ENCODE results near the gene RANBP17. TPM values are rescaled to one million over a fixed set of nuclear protein-coding genes. Genes with fewer than 3 reads are reported as not detected.

Gene RANBP17
- total RNA-seq, 2 donors from 2014 or later: not detected

DNA sequence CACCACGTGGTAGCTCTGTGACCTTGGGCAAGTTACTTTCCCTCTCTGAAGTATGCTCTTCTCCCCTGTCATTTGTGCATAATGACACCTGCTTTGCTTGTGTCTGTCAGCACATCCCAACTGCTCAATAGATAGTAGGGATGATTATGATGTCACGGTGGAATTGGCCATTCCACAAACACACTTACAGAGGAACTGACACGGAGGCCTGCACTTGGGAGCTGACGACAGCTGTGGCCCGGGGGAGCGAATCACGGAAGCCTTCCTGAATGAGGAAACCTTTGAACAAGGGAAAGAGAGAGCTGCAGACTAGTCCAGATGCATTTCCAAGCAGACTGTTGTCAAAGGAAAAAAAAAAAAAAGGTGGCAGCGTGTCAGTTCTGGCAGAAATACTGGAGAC lies 468.2 kb downstream of the RANBP17 start:
- H3K4me1 Mint-ChIP-seq: no peaks in the 10 kb centered on the region
- H3K4me3 Mint-ChIP-seq: no peak overlapping the region
- DNase-seq (no peak), ATAC-seq (no peak)
- H3K36me3 Mint-ChIP-seq (ENCODE audit: low read depth): no peaks in the 10 kb centered on the region
- H3K27ac Mint-ChIP-seq: no peak overlapping the region
- peaks cover 61% of the 10 kb centered on the region for H3K27me3 Mint-ChIP-seq
- H3K9me3 ChIP-seq (ENCODE audit: control insufficient read depth, low read length, poor library complexity, severe bottlenecking): no peaks in the 10 kb centered on the region

DNA sequence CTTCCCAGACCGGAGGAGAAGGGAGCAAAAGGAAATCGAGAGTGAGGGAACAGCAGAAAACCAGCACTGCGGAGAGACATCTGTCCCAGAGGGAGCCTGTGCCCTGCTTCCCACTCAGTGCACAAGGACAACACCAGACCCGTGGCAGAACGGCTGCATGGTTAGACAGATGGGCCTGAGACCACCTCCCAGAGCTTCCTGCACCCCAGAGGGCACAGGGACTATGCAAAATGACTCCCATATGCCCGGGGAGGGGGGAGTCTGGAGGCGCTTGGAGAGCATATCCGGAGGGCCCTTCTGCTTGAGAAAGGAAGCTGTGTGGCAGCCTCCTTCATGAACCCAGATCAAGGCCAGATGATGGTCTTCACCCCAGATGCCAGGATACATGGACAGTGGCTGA lies 473.8 kb downstream of the RANBP17 start:
- Mint-ChIP-seq H3K36me3 (ENCODE audit: low read depth) (peaks cover 2% of the 10 kb centered on the region), H3K4me1 (peaks cover 9% of the 10 kb centered on the region), H3K27me3 (peaks cover 64% of the 10 kb centered on the region), H3K27ac (no peak overlapping the region), H3K4me3 (no peak overlapping the region)
- ATAC-seq (no peak), DNase-seq (no peak)
- H3K9me3 ChIP-seq (ENCODE audit: control insufficient read depth, low read length, poor library complexity, severe bottlenecking): no peaks in the 10 kb centered on the region

DNA sequence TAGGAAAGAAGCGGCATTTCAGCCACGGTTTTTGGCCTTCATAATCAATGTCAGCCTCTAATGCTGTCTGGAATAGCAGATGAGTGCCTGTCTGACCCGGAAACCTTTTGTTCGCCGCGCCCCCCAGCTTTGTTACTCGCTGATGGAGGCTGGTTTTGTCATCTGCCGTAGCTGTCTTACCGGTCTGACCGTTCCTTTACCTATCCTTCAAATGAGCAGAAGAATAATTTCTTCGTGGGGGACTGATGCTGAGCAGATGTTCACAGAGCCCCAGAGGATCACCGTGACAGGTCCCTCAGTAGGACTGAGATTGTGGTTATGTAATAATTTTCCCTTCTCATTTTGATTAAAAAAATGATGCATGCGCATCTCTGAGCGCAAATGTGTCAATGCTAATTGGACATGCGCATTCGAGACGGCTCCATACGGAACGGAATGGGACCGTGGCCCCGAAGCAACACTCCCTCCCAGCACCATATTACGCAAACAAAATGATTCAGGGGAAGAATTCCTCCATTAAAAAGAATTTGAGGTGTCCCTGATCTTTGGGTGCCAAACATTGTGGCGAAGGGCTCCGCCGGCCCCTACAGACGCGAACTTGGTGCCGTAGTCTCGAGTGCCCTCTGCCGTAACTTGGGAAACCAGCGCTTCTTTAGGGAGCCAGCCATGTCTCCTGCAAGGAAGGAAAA lies 474.8 kb downstream of the RANBP17 start:
- ATAC-seq: peak; percentile 56
- peaks cover 9% of the 10 kb centered on the region for H3K4me1 Mint-ChIP-seq
- no peak for DNase-seq

DNA sequence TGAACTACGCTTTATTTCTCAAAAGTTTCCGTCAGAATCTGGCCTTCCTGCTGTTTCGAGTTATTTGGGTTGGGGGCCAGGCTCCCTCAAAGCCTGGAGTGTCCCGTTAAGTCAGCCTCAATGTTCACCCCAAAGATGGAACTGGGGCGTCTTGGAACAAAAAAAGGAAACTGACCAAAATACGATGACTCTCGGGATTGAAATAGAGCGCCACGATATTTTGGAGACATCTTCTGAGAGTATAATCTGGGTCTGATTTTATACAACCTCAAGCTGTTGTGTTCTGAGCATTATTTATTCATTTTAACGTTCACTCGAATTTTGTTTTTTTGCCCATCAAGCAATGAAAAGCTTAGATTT lies 475.4 kb downstream of the RANBP17 start:
- DNase-seq (no peak), ATAC-seq (no peak)
- Mint-ChIP-seq H3K27ac (no peak overlapping the region), H3K4me3 (peak overlapping the region; percentile 36), H3K27me3 (peaks cover 58% of the 10 kb centered on the region), H3K4me1 (peaks cover 9% of the 10 kb centered on the region), H3K36me3 (ENCODE audit: low read depth) (peaks cover 2% of the 10 kb centered on the region)
- no peaks in the 10 kb centered on the region for H3K9me3 ChIP-seq (ENCODE audit: control insufficient read depth, low read length, poor library complexity, severe bottlenecking)

More for the DNA sequence above, 474.8 kb downstream of the RANBP17 start:
- Mint-ChIP-seq H3K27me3 (peaks cover 62% of the 10 kb centered on the region), H3K4me3 (peak overlapping the region; percentile 36), H3K27ac (no peak overlapping the region), H3K36me3 (ENCODE audit: low read depth) (peaks cover 2% of the 10 kb centered on the region)
- no peaks in the 10 kb centered on the region for H3K9me3 ChIP-seq (ENCODE audit: control insufficient read depth, low read length, poor library complexity, severe bottlenecking)

DNA sequence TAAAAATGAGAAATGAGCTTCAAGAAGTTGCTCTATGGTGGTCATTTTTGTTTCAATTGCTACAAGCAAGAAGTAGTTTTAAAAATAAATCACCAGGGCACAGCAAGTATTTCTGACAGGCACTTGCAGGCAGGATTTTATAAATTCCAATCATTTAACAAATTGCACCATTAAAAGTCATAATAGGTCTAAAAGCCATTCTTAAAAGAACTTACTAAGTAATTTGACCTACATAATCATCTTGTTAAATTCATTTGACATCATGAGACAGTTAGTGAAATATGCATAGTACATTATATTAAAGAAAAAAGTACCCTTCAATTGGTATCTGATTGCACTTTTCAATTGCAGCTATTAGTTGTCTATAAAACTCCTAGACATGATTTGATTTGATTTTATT lies 478.2 kb downstream of the RANBP17 start:
- no peak for ATAC-seq
- H3K4me1 Mint-ChIP-seq: peaks cover 11% of the 10 kb centered on the region

DNA sequence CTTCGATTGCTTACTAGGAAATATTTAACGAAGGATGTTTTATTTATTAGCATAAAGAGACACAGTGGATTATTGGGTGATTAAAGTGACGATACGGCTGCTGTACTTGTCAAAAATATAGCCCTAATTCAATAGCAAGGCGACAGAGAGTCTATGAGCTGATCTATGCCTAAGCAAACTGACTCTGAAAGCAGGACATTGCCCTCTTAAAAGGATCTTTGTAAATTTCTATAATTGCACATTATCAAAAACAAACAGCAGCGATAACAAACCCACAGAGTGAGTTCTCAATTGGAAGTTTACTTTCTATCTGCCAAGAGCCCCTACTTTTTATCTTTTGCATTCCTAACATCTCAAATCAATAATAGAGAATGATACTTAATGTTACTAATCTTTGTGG lies 478.7 kb downstream of the RANBP17 start:
- no peaks in the 10 kb centered on the region for H3K9me3 ChIP-seq (ENCODE audit: control insufficient read depth, low read length, poor library complexity, severe bottlenecking)
- Mint-ChIP-seq H3K4me1 (peaks cover 11% of the 10 kb centered on the region), H3K27ac (no peak overlapping the region), H3K27me3 (peaks cover 41% of the 10 kb centered on the region), H3K36me3 (ENCODE audit: low read depth) (no peaks in the 10 kb centered on the region), H3K4me3 (no peak overlapping the region)
- DNase-seq (no peak), ATAC-seq (no peak)

More for the DNA sequence above, 478.2 kb downstream of the RANBP17 start:
- peaks cover 46% of the 10 kb centered on the region for H3K27me3 Mint-ChIP-seq
- H3K36me3 Mint-ChIP-seq (ENCODE audit: low read depth): peaks cover 2% of the 10 kb centered on the region
- H3K27ac Mint-ChIP-seq: no peak overlapping the region
- H3K9me3 ChIP-seq (ENCODE audit: control insufficient read depth, low read length, poor library complexity, severe bottlenecking): no peaks in the 10 kb centered on the region
- DNase-seq: no peak
- no peak overlapping the region for H3K4me3 Mint-ChIP-seq

DNA sequence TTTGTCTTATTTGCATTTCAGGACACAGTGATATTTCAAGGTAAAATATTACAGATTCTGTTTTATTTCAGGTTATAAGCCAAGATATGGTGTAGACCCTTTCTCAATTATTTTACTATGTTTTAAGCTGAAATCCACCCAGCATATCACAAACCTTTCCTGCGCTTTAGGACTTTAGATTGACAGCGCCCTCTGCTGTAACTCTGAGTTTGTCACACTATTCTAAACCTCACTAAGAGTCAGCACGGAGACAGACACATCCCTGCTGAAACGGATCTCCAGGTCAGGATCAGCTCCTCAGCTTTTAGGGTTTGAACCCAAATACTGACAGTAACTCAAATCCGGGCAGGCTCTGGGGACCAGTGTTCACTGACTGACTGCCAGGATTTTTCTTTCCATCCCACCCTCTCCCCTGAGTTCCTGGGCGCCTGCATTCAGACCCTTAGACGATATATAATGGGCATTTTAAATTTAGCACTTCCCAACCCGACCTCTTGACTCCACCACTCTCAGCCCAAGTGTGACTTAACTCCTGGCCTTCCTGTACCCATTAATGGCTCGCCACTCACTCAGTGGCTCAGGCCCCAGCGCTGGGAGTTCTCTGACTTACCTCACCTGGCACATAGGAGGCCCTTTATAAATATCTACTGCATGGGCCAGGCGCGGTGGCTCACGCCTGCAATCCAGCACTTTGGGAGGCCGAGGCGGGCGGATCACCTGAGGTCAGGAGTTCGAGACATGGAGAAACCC lies 480.7 kb downstream of the RANBP17 start:
- peak in 1 of 3 donors; percentile 10 for DNase-seq
- peak; percentile 70 for ATAC-seq
- H3K9me3 ChIP-seq (ENCODE audit: control insufficient read depth, low read length, poor library complexity, severe bottlenecking): no peaks in the 10 kb centered on the region
- H3K4me1 Mint-ChIP-seq: peaks cover 3% of the 10 kb centered on the region
- no peaks in the 10 kb centered on the region for H3K36me3 Mint-ChIP-seq (ENCODE audit: low read depth)
- H3K27me3 Mint-ChIP-seq: peaks cover 24% of the 10 kb centered on the region
- H3K4me3 Mint-ChIP-seq: no peak overlapping the region
- H3K27ac Mint-ChIP-seq: no peak overlapping the region

DNA sequence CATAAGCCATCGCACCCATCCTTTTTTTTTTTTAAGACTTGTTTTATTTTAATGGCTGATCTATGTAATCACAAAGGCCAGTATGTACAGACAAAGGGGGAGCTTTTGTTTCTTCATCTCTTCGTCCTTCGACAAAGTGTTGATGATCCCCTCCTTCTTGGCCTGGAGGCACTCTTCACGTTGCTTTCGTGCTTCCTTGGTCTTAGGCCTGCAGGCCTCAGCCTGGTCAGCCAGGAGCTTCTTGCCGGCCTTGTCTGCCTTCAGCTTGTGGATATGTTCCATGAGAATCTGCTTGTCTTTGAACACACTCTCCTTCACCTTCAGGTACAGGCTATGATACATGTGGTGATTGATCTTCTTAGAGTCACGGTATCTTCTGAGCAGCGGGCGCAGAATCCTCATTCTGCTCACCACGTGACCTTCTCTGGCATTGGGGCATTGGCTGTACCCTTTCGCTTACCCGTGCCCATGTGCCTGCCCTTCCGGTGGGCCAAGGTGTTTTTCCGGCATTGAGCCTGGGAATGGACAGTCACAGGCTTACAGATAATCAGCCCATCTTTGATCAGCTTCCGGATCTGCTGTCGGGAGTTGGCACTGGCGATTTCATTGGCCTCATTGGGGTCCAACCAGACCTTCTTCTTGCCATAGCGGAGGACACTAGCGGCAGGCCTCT lies 483.3 kb downstream of the RANBP17 start:
- DNase-seq (no peak), ATAC-seq (no peak)
- H3K27ac Mint-ChIP-seq: no peak overlapping the region
- H3K27me3 Mint-ChIP-seq: peaks cover 16% of the 10 kb centered on the region
- no peak overlapping the region for H3K4me3 Mint-ChIP-seq
- no peaks in the 10 kb centered on the region for H3K9me3 ChIP-seq (ENCODE audit: control insufficient read depth, low read length, poor library complexity, severe bottlenecking)
- no peaks in the 10 kb centered on the region for H3K36me3 Mint-ChIP-seq (ENCODE audit: low read depth)
- peaks cover 2% of the 10 kb centered on the region for H3K4me1 Mint-ChIP-seq

Other genes starting within 250 kb of the RANBP17 start
- gene GABRP, start 78.3 kb upstream of the RANBP17 start, total RNA-seq: not detected

Data from T-helper 17 cell (primary cell).